HFFc6 (cell line): ENCODE data around the gene BPIFB2. TPM values are rescaled to one million over a fixed set of nuclear protein-coding genes. Genes with fewer than 3 reads are reported as not detected.

ENCODE experiments used
- DNase-seq: peaks from one replicate; pipeline ENCODE4 v3.0.0-alpha.2; 2018
- H3K27ac Mint-ChIP-seq: 2 replicates; pipeline ENCODE4 v1.8.0; 2020; ENCODE audit warnings: mild to moderate bottlenecking, mixed read lengths
- H3K27me3 Mint-ChIP-seq: 2 replicates; pipeline ENCODE4 v1.8.0; 2021; ENCODE audit warnings: mild to moderate bottlenecking, moderate library complexity, mixed read lengths; ENCODE audit not compliant: insufficient read depth
- H3K36me3 Mint-ChIP-seq: 2 replicates; pipeline ENCODE4 v1.8.0; 2021; ENCODE audit warnings: low read depth, mixed read lengths
- H3K4me1 Mint-ChIP-seq: 2 replicates; pipeline ENCODE4 v1.8.0; 2020; ENCODE audit warnings: low read depth, mixed read lengths
- H3K4me3 Mint-ChIP-seq: 2 replicates; pipeline ENCODE4 v1.8.0; 2020; ENCODE audit warnings: mild to moderate bottlenecking, moderate library complexity, mixed read lengths
- H3K9me3 Mint-ChIP-seq: 2 replicates; pipeline ENCODE4 v1.8.0; 2020; ENCODE audit warnings: mild to moderate bottlenecking, mixed read lengths
- total RNA-seq, 6 experiments: library from RNA; stranded (reverse); fragmentation: NEBNext Ultra II Directional; extraction: Animal tissue kit (Norgen Biotek cat#: 25700); gene quantifications; 2 replicates in 1 of 6; 3 replicates in 5 of 6; pipeline ENCODE4 v1.2.3, GENCODE V29; 2021
- TF ChIP-seq, protein P1 (sequence below): fragments of 200-600 bp; sonication (generic); IDR thresholded peaks from 2 replicates; pipeline ENCODE4 v1.5.0; 2021; ENCODE audit warnings: antibody characterized with exemption, mild to moderate bottlenecking

BPIFB2 gene
- total RNA-seq, 6 experiments from 2014 or later: not detected

DNA sequence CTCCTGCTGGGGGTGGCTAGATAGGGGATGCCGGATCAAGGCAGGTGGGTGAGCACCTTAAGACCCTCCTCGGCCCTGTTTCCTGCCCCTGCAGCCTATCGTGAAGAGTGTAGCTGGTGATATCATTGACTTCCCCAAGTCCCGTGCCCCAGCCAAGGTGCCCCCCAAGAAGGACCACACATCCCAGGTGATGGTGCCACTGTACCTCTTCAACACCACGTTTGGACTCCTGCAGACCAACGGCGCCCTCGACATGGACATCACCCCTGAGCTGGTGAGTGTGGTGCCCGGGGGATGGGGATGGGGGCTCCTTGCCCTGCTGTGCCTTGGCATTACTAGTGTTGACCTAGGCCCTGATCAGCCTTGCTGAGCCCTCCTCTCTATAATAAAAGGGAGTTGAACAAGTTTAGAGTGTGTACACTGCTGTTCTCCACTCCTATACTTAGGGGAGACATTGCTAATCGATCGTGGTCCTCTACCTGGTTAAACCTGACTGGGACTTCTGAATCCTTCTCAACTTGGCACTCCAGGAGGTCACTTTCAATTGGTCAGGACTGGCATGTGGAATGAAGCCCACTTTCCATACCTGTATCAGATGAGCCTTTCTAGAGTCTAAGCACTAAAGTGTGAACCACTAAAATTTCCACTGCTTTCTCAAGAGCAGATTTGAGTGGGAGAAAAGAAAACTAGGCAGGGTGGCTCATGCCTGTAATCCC lies 57.2 kb downstream of the BPIFB2 start:
- no peak overlapping the region for H3K27ac Mint-ChIP-seq
- H3K4me3 Mint-ChIP-seq: no peak overlapping the region
- H3K36me3 Mint-ChIP-seq: no peaks in the 10 kb centered on the region
- no peak for DNase-seq
- H3K9me3 Mint-ChIP-seq: no peaks in the 10 kb centered on the region
- H3K4me1 Mint-ChIP-seq: no peaks in the 10 kb centered on the region
- H3K27me3 Mint-ChIP-seq: peaks cover 42% of the 10 kb centered on the region
- TF ChIP-seq, protein P1, sequence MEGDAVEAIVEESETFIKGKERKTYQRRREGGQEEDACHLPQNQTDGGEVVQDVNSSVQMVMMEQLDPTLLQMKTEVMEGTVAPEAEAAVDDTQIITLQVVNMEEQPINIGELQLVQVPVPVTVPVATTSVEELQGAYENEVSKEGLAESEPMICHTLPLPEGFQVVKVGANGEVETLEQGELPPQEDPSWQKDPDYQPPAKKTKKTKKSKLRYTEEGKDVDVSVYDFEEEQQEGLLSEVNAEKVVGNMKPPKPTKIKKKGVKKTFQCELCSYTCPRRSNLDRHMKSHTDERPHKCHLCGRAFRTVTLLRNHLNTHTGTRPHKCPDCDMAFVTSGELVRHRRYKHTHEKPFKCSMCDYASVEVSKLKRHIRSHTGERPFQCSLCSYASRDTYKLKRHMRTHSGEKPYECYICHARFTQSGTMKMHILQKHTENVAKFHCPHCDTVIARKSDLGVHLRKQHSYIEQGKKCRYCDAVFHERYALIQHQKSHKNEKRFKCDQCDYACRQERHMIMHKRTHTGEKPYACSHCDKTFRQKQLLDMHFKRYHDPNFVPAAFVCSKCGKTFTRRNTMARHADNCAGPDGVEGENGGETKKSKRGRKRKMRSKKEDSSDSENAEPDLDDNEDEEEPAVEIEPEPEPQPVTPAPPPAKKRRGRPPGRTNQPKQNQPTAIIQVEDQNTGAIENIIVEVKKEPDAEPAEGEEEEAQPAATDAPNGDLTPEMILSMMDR: no peak

DNA sequence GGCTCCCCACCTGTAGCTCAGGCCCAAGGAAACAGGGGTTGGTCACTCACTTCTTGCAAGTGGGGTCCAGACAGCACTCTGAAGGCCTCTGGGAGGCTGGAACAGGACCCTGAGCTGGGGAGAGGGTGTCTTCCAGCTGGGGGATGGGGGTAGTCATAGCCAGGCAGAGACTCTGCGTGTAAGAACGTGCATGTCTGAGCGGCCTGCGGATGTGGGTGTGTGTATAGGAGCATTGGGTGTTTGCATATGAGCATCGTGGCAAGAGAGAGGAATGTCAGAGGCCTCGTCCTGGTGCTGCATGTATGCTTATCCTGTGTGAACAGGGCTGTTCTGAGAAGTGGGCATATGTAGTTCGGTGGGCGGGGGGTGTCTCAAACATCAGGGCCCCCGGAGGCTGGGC lies 58.3 kb downstream of the BPIFB2 start:
- H3K27me3 Mint-ChIP-seq: peaks cover 50% of the 10 kb centered on the region
- H3K36me3 Mint-ChIP-seq: no peaks in the 10 kb centered on the region
- H3K4me1 Mint-ChIP-seq: no peaks in the 10 kb centered on the region

GRCh38 chr20:33067806-33068205 lies 60.3 kb downstream of the BPIFB2 start:
- no peak overlapping the region for H3K4me3 Mint-ChIP-seq
- TF ChIP-seq, protein P1: no peak
- peaks cover 48% of the 10 kb centered on the region for H3K27me3 Mint-ChIP-seq
- H3K9me3 Mint-ChIP-seq: no peaks in the 10 kb centered on the region
- H3K27ac Mint-ChIP-seq: no peak overlapping the region
- no peaks in the 10 kb centered on the region for H3K36me3 Mint-ChIP-seq
- no peaks in the 10 kb centered on the region for H3K4me1 Mint-ChIP-seq
- no peak for DNase-seq

More for the DNA sequence above, 58.3 kb downstream of the BPIFB2 start:
- H3K9me3 Mint-ChIP-seq: no peaks in the 10 kb centered on the region
- TF ChIP-seq, protein P1: no peak
- H3K27ac Mint-ChIP-seq: no peak overlapping the region
- no peak overlapping the region for H3K4me3 Mint-ChIP-seq
- DNase-seq: no peak

- H3K4me1 Mint-ChIP-seq: no peaks in the 10 kb centered on the region
- H3K4me3 Mint-ChIP-seq: no peak overlapping the region
- TF ChIP-seq, protein P1: no peak
- H3K27ac Mint-ChIP-seq: no peak overlapping the region
- H3K27me3 Mint-ChIP-seq: peaks cover 48% of the 10 kb centered on the region
- DNase-seq: no peak
- no peaks in the 10 kb centered on the region for H3K36me3 Mint-ChIP-seq
- no peaks in the 10 kb centered on the region for H3K9me3 Mint-ChIP-seq
These were observed 60.9 kb downstream of the BPIFB2 start for GRCh38 chr20:33068251-33068939.

DNA sequence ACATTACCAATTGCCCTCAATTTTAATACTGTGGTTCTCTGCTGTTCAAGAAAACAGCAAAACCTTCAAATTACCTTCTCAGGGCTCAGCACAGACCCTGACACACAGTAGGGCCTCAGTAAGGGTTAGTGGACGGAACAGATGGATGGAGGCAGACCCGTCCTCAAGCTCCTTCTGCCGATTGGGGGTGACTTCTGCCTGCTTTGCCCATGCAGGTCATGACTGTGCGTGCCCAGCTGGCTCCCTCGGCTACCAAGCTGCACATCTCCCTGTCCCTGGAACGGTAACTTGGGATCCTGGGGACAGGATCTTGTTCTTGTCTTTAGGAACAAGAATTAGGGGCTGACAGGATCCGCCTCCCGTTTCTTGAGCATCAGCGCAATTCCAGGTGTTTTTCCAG lies 62.2 kb downstream of the BPIFB2 start:
- Mint-ChIP-seq H3K36me3 (no peaks in the 10 kb centered on the region), H3K4me3 (no peak overlapping the region), H3K4me1 (no peaks in the 10 kb centered on the region), H3K9me3 (no peaks in the 10 kb centered on the region), H3K27me3 (peaks cover 42% of the 10 kb centered on the region), H3K27ac (no peak overlapping the region)
- TF ChIP-seq, protein P1: no peak
- no peak for DNase-seq
